GM19238 (cell line): ENCODE data around the gene MEN1.
"Not testable (repeated sequence)": the region's sequence is repeated elsewhere in the genome, so short reads cannot be mapped to it uniquely, and the experiment has no call there.

Experiments
- DNase-seq: peaks from one replicate; pipeline ENCODE4 v3.0.0; 2011; ENCODE audit warnings: low spot score; ENCODE audit not compliant: insufficient read length

The MEN1 gene

DNA sequence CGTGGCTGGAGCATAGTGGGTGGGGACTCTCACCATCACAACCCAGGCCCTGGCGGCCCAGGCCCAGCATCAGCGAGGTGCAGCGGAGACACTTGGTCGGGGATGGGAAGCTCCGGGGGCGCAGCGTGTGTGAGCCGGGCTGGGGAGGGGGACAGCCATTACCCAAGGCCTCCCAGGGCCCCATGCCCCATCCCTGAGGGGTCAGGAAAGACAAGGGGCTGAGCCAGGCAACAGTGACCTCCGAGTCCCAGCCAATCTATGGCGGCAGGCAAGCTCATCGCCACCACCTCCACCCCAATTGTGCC lies 22.8 kb upstream of the MEN1 start:
- no peak for DNase-seq

DNA sequence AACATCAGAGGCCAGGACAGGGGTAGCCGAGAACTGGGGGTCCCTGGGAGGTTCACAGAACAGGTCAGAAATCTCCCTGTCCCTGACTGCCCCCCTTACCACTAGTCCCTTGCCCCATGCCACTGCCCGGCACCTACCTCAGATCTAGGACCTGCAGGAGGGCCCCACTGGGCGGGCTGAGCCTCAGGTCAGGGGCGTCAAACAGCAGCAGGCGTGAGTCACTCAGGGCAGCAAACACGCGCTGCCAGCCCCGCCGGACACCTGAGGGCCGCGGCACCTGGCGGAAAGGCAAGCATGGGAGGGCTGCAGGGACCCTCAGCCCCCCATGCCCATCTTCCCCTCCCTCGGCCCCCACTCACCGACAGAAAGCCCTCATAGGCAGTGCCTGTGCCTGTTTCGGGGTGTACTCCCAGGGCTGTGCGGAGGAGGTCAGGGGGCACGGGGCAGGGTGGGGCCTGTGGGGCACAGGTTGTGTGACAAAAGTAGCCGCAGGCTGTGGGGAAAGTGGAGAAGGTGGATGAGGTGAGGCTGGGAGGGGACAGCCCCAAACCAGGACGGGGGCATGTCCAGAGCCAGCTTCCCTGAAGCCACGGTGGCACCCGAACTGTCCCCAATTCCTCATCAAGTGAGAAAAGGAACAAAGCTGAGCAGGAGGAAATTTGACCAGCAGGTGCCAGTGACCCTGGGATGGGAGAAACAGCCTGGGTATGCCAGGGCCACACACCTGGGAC lies 22.3 kb upstream of the MEN1 start:
- DNase-seq, result no peak

DNA sequence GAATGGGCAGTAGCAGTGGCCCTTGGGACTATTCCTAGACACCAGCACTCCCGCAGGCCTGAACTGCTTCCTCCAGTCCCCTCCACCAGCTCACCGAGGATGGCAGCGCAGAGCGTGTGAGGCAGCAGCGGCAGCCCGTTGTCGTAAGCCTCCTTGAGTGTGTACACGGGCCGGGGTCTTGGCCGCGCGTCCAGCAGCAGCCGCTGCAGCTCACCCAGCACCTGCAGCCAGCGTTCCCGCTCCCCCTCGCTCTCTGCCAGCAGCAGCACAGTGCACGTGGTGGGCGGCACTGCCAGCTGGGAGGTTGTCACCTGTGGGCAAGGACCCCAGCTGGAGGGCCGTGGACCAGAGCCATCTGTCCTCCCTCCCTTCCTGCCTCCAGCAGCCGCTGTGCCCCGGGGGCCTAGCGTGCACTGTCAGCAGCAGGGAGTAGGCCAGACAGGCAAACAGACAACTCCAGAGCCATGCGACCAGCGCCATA lies 21.1 kb upstream of the MEN1 start:
- no peak for DNase-seq

DNA sequence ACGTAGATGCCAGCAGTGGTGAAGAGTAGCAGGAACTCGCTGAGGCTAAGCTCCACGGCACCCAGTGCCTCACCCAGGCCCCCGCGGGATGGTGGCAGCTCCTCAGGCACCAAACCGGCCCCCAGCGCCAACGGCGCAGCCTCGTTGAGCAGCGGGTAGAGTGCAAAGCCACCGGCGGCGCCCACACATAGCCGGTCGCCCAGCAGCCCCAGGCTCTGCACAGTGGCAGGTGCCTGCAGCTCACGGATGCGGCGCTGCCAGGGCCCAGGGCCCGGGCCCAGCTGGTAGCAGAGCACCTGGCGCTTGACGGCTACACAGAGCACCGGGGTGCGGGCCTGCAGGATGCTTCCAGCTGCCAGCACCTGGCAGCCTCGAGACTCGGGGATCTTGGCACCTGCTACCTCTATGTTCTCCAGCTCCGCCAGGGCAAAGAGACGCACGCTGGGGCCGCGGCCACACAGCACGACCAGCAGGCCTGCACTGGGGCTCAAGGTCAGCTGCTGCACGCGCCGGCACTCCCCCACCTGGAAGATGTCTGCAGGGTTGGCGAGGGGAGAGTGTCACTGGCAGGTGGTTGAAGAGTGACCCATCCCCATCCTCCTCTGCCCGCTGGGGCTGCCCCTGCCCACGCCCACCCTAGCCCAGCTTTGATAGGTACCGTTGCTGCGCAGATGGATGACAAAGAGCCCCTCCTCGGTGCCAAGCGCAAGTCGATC lies 19.3 kb upstream of the MEN1 start:
- DNase-seq, result no peak

DNA sequence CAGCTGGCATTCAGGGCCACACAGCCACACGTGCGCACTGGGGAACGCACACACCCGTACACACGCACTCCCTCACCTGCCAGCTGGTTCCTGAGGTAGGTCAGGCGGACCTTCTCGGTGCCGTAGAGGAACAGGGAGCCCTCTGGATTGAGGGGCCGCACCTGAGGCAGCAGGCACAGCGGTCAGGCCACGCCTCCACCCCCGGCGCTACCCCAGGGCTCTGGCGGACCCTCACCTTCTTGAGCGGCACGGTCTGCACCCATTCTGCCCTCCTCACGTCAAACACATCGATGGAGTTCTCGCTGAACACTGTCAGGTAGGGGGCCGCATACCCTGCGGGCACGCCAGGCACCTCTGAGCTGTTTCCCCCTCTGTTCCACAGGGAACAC lies 17.1 kb upstream of the MEN1 start:
- DNase-seq, result no peak

DNA sequence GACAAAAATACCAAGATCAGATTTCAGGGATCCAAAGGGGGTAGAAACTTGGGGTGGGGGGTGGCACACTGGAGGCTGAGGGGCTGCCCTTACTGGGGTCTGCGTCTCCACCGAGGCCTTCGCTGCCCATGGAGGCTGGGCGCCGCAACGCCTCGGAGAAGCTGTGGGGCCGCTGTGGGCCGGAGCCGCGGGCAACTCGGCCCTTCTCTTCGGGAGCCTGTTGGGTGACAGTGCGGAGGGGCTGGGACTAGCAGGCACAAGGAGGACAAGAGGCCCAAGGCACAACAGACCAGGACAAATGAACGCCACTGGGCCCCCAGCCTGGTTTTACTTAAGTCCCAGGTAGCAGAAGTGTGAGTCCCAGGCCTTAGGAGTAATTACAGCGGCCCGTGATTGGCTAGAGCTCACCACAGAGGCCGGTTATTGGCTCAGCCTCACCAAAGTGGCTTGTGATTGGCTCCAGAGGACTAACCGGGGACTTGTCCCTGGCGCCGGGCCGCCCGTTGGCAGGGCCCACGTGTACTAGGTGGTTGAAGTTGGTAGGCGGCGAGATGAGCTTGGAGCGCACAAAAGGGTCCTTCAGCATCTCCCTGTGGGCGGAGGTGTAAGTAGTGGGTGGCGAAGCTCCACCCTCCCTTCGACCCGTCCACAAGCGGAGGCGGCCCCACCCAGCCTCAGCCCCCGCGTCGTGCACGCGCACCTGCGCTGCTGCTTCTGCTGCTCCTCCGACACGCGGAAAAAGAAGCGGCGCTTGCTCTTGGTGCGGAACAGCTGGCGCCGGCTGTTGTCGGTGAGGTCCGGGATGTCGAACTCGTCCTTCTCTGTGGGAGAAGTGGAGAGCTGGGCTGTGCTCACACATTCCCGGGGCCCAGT lies 16.5 kb upstream of the MEN1 start:
- no peak for DNase-seq

DNA sequence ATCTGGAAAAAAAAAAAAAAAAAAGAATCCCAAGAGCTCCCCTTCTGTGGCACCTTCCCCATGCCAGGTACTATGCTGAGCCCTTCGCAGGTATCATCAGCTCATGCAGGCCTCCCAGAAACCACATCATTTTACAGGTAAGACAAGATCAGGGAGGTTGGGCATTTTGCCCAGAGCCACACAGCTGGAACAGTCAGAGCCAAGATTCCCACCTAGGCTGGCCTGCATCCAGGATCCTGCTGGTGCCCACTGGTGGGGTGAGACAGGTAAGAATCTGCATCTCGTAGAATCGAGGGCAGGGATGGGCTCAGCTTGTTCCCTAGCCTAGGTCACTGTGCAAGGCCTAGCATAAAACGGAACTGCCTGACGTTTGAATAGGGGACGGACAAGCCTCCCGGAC lies 15.7 kb upstream of the MEN1 start:
- DNase-seq, result no peak

DNA sequence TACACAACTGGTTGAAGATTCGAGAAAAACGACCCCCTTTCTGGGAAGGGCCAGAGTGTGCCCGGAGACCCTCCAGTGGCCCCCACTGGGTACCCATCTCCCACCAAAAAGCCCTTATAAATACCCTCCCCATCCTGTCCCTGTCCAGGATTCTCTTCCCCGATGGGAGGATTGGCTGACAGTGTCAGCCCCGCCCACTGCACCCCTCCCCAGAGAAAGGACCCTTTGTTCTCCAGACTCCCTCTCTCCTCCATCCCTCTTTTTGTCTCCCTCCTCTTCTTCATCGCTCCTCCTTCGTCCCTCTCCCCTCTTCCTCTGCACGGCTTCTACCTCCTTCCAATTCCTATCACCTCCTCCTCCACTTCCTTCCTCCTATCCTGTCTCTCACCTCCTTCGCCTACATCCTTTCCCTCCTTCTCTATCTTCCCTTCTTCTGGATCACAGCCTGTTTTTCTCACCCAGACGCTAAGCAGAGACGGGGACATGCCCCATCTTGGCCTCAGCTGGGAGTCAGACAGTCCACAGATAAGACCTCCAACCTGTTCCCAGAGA lies 13.3 kb upstream of the MEN1 start:
- DNase-seq, result no peak

DNA sequence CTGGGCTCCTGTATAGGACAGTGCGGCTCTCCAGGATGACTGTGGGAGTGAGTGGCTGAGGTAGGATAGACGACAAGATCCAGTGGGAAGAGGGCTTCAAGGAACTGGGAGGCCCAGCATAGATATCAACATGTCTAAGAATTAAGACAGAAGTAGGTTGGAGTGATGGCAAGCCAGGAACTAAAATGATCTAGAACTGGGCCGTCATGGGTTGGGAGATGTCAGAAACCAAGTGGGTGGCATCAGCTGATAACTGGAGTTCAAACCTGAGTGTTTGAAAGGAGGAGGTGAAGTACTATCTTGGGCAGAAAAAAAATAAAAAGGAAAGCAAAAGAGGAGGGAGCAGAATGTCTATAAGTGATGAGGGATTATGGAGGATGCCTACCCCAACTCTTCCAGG lies 7.1 kb upstream of the MEN1 start:
- no peak for DNase-seq

DNA sequence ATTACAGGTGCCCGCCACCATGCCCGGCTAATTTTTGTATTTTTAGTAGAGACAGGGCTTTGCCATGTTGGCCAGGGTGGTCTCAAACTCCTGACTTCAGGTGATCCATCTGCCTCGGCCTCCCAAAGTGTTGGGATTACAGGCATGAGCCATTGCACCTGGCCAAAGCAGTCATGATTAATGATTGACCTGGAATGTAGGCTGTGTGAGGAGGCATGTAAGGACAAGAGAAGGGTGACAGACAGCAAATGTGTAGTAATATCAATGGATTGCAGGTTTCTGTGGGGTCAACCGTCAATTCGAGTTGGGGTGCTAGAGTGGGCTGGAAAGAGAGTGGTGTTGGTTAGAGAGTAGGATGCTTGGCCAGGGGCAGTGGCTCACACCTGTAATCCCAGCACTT lies 5.1 kb upstream of the MEN1 start:
- not testable (repeated sequence) for DNase-seq

DNA sequence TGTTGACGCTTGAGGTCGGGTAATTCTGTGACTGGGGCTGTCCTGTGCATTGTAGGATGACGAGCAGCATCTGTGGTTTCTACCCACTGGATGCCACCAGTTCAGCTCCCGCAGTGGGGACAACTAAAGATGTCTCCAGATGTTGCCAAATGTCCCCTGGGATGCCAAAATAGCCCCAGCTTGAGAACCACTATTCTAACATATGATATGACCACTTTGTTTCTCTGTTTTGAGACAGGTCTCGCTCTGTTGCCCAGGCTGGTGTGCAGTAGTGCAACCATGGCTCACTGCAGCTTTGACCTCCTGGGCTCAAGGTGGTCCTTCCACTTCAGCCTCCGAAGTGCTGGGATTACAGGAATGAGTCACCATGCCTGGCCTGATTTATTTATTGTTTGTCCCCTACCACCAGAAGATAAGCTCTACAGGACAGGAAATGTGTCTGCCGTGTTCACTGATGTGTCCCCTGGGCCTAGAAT lies 4.4 kb upstream of the MEN1 start:
- DNase-seq, result peak; percentile 43

DNA sequence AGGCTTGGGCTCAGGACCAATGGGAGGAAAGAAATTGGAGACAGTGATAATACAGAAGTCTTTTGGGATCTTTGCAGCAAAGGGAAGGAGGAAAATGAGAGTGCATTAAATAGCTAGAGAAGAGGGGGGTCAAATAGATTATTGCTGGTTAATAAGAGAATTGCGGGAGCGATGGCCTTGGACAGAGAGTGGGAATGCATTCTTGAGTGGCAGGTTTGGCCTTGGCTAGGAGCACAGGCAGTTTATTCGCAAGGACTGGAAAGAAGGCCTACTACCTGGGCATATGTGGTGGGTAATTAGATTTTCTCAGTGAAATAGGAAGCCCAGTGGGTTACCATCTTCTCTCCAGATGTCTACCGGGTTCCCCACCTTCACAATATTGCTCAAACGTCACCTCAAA lies 3.5 kb upstream of the MEN1 start:
- no peak for DNase-seq

DNA sequence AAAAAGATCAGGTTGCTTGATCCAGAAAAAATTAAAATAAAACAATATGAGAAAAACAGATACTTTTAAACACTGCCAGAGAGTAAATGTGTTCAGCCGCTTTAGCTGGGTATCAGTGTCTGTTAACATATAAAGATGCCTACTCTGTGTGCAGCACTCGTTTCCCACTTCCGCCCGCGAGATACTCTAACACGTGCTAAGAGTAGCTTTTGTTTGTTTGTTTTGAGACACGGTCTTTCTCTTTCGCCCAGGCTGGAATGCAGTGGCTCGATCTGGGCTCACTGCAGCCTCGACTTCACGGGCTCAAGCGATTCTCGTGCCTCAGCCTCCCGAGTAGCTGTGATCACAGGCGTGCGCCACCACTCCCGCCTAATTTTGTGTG lies 531 bp upstream of the MEN1 start:
- no peak for DNase-seq

DNA sequence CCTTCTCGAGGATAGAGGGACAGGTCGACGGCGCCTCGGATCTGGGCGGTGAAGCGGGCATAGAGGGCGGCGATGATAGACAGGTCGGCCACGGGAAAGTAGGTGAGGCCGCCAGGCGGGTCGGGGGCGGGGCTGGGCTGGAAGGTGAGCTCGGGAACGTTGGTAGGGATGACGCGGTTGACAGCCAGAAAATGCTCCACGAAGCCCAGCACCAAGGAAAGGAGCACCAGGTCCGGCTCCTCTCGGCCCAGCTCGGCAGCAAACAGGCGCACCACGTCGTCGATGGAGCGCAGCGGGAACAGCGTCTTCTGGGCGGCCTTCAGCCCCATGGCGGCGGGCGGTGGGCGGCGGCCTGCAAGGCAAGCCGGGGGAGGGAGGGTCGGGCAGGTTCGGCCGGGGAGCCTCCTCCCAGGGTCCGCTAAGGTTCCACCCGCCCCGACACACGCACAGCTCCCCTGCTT lies 540 bp downstream of the MEN1 start:
- DNase-seq, result peak; percentile 44

DNA sequence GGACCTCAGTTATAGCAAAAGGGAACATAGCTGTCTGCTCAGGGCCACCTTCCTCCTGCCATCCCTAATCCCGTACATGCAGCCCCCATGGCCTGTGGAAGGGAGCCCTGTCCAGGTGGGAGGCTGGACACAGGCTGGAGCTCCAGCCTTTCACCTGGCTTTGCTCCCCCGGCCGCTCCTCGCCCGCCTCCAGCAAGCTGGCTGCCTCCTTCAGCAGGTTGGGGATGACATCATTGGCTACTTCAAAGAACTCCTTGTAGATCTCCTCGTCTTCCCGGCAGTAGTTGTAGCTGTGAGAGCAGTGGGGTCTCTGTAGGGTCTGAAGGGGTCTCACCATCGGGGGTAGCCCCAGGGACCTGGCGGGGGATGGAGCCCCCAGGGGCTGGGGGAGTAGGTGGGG lies 4.9 kb downstream of the MEN1 start:
- DNase-seq, result no peak

DNA sequence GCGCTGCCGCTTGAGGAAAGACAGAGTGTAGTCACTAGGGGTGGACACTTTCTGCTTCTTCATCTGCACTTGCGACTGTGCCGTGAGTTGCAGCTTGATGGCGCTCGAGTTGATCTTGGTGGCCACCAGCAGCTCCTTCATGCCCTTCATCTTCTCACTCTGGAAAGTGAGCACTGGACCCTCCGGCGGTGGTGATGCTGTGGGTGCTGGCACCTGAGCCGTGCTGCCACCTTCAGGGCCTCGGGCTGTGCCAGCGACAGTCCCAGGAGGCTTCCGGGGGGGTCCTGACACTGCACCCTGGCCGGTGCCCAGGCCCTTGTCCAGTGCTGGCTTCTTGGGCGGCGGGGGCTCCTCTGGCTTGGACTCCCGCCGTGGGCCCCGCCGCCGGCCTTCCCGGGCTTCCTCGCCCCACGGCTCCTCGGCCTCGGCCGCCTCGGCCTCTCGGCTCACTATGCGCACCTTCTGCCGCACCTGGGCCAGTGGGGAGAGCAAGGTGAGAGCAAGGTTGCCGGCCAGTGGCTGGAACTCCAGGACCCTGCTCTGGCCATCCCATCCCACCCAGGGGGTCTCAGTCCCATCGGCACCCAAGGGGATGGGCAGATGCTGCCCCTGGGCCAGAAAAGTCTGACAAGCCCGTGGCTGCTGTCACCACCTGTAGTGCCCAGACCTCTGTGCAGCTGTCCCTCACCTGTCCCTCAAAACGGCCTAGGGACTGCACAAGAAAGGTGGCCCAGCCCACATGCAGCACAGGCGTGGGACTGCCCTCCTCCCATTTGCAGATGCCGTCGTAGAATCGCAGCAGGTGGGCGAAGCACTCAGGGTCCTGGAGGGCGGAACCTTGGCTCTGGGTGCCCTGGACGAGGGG lies 5.8 kb downstream of the MEN1 start:
- DNase-seq, result no peak

DNA sequence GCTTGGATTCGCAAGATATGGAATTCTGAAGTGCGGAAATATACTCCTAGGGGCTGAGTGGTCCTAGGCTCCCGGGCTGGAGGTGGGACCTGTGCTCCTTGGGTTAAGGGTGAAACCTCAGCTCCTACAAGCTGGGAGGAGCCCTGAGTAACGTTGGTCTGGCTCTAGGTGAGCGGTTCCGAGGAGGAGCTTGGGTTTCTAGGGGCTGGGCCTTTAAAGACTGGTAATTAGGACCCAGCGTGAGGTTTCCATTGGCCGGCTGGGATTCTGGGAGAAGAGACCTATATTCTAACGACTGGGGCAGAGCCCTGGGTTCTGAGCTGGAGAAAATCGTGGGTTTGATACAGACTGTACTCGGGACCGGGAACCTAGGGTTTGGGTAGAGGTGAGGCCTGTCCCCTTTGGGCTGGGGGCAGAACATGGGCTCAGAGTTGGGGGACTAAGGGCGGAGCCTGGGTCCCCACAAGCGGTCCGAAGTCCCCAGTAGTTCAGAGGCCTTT lies 6.5 kb downstream of the MEN1 start:
- no peak for DNase-seq

DNA sequence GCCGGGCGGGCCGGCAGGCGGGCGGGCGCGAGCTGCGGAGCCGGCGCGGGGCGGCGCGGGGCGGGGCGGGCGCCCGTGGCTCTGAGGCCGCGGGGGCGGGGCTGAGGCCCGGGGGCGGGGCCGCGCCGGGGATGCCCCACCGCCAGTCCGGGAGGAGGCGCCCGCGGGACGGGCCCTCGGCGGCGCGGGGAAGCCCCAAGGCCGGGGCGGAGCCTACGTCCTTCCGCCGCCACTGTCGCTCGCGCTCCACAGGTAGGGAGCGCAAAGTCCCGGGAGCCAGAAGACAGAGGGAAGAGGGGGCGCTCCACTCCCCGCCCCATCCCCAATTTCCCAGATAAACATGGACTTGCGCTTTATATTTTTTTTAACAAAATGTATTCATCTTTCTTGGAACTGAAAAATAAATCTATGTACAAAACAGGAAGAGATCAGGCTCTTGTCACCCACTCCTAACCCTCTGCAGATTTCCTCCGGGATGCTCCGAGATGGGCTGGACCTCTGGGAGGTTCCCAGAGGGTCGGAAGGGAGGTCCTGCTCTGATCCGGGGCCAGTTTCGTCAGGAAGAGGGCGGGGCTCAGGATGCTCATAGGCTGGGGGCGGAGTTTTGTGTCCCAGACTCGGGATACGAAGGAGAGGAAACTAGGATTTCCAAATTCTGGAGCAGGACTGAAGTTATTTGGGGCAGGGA lies 7.0 kb downstream of the MEN1 start, which contains the start of gene MAP4K2:
Gene MAP4K2 (minus strand): TSS at position 57 of the 688 bp plus-strand sequence. CDS start 65 bp downstream, outside the sequence.
- DNase-seq, result peak; percentile 95

DNA sequence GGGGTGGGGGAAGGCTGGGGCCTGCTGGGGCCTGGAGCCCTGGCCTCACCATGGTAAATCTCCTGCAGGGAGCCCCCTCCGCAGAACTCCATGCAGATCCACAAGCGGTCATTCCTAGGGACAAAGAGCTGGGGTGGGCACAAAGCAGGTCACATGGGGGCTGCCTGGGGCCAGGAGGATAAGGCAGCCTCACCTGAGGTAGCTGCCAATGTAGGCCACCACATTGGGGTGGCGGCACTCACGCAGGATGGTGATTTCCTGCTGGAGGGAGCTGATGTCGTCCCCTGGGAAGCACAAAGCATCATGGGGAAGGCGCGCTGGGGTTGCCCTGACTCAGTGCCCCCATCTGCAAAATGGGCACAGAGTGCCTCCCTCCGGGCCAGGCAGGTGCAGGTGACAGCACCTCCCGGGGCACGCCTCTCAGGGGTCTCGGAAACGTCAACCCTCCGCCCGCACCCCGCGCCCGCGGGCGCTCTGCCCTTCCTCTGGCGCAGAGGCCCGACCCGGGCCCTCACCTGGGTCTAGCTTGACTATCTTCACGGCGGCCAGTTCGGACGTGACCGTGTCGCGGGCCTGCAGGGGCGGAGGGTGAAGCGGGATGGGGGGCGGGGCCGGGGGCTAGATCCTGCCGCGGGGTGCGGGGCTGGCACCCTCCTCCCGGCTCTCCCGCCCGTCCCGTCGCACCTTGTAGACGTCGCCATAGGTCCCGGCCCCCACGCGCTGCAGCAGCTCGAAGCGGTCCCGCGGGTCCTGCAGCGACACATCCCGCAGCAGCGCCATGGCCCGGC lies 7.8 kb downstream of the MEN1 start:
- no peak for DNase-seq
